Posterior vena cava (tissue), 2 donors: ENCODE data around the gene SLC12A7. TPM values are rescaled to one million over a fixed set of nuclear protein-coding genes. Genes with fewer than 3 reads are reported as not detected.

Experiments used
- DNase-seq: peaks from one replicate; pipeline ENCODE4 v3.0.0-alpha.2; 2020; ENCODE audit warnings: low spot score
- intact Hi-C, 2 donors: fragments of 100-400 bp; cut with DNase I; formaldehyde crosslinking; loops; one replicate each; pipeline versions ENCODE4 v1.14.1 to v1.14.2; 2022 to 2023
- total RNA-seq, 2 donors: library from RNA; stranded (reverse); fragmentation: NEBNext Ultra II Directional; extraction: Animal tissue kit (Norgen Biotek cat#: 25700); gene quantifications; one replicate each; pipeline ENCODE4 v1.2.1, GENCODE V29; 2021
- donor health status: DM: yes; HTN: yes; CAD: no.
- donor health status: DM: yes; HTN: yes; CAD: no.

Gene SLC12A7
- total RNA-seq, 2 donors from 2014 or later: 23.8 to 34.6 TPM

GRCh38 chr5:1048162-1048721 is 63.6 kb downstream of the SLC12A7 start:
- no peak for DNase-seq
- intact Hi-C loops: no loop called here

DNA sequence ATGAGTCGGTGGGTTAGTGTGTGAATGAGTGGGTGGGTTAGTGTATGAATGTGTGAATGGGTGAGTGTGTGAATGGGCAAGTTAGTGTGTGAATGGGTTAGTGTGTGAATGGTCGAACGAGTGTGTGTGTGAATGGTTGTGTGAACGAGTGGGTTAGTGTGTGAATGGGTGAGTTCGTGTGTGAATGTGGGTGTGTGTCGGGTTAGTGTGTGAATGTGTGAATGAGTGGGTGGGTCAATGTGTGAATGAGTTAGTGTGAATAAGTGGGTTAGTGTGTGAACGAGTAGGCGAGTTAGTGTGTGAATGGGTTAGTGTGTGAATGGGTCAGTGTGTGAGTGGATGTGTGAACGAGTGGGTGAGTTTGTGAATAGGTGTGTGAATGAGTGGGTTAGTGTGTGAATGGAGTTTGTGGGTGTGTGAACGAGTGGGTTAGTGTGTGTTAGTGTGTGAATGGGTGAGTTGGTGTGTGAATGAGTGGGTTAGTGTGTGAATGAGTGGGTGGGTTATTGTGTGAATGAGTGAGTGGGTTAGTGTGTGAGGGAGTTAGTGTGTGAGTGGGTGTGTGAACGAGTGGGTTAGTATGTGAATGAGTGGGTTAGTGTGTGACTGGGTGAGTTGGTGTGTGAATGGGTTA is 64.4 kb downstream of the SLC12A7 start:
- DNase-seq: no peak
- intact Hi-C loops: no loop called here

DNA sequence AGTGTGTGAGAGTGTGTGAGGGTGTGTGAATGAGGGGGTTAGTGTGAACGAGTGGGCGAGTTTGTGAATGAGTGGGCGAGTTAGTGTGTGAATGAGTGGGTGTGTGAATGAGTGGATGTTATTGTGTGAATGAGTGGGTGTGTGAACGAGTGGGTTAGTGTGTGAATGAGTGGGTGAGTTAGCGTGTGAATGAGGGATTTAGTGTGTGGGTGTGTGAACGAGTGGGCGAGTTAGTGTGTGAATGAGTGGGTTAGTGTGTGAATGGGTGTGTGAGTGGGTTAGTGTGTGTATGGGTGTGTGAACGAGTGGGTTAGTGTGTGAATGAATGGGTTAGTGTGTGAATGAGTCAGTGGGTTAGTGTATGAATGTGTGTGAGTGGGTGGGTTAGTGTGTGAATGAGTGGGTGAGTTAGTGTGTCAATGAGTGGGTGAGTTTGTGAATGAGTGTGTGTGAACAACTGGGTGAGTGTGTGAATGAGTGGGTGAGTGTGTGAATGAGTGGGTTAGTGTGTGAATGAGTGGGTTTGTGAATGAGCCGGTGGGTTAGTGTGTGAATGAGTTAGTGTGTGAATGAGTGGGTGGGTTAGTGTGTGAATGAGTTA is 65.8 kb downstream of the SLC12A7 start:
- DNase-seq: no peak
- intact Hi-C loops: no loop called here

GRCh38 chr5:1044117-1044516 is 67.7 kb downstream of the SLC12A7 start:
- intact Hi-C loops: no loop called here
- DNase-seq: no peak

DNA sequence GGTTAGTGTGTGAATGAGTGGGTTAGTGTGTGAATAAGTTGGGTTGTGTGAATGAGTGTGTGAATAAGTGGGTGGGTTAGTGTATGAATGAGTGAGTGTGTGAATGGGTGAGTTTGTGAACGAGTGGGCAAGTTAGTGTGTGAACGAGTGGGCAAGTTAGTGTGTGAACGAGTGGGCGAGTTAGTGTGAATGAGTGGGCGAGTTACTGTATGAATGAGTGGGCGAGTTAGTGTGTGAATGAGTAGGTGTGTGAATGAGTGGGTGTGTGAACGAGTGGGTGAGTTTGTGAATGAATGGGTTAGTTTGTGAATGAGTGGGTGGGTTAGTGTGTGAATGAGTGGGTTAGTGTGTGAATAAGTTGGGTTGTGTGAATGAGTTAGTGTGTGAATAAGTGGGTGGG is 68.5 kb downstream of the SLC12A7 start:
- intact Hi-C loops: no loop called here
- no peak for DNase-seq

- intact Hi-C loops: no loop called here
- DNase-seq: no peak
These were observed 69.2 kb downstream of the SLC12A7 start for GRCh38 chr5:1042626-1043025.

- intact Hi-C loops: no loop called here
- no peak for DNase-seq
These were observed 70.4 kb downstream of the SLC12A7 start for GRCh38 chr5:1041225-1042143.

GRCh38 chr5:1040571-1040970 is 71.3 kb downstream of the SLC12A7 start:
- intact Hi-C loops: no loop called here
- DNase-seq: peak; percentile 78

GRCh38 chr5:1039706-1040260 is 72.1 kb downstream of the SLC12A7 start:
- intact Hi-C loops: no loop called here

GRCh38 chr5:1039210-1039548 is 72.7 kb downstream of the SLC12A7 start:
- intact Hi-C loops: no loop called here
- peak; percentile 47 for DNase-seq

More at GRCh38 chr5:1039706-1040260, 72.1 kb downstream of the SLC12A7 start:
- DNase-seq: peak; percentile 70

DNA sequence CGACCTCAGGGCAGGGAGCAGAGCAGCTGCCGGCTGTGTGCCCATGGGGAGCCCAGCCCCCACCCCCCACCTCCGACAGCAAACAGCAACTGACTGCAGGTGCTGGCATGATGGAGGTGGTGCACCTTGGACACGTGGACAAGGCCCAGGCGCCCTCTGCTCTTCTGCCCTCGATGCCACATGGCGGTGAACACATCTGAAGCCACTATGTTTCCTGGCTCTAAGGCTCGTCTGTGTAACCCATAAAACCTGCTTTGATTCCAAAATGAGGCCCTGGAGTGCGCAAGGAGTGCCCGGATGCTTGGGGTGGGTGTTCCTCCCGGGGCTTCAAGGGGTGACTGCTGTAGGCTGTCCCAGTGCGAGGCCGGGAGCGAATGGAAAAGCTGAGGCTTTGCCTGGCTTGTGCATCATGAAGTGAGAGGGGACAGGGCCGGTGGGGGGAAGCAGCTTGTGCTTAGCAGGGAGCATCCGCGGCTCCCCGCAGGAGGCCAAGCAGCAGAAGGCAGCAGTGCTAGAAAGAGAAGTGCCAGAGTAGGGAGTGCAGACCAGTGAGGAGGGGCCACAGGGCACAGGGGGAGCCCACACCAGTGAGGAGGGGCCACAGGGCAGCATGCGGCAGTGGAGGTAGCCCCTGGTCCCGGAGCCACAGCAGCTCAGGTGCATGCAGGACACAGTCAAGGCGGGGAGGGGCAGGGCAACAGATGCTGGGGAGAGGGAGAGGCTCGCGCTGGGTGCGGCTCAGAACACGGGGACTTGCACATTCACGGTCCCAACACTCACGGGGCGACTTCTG is 73.2 kb downstream of the SLC12A7 start:
- peak; percentile 75 for DNase-seq
- intact Hi-C loops: no loop called here

GRCh38 chr5:1037671-1038416 is 74.0 kb downstream of the SLC12A7 start:
- intact Hi-C loops: no loop called here
- peak; percentile 78 for DNase-seq

- intact Hi-C loops: no loop called here
- DNase-seq: no peak
These were observed 74.7 kb downstream of the SLC12A7 start for GRCh38 chr5:1037123-1037670.

DNA sequence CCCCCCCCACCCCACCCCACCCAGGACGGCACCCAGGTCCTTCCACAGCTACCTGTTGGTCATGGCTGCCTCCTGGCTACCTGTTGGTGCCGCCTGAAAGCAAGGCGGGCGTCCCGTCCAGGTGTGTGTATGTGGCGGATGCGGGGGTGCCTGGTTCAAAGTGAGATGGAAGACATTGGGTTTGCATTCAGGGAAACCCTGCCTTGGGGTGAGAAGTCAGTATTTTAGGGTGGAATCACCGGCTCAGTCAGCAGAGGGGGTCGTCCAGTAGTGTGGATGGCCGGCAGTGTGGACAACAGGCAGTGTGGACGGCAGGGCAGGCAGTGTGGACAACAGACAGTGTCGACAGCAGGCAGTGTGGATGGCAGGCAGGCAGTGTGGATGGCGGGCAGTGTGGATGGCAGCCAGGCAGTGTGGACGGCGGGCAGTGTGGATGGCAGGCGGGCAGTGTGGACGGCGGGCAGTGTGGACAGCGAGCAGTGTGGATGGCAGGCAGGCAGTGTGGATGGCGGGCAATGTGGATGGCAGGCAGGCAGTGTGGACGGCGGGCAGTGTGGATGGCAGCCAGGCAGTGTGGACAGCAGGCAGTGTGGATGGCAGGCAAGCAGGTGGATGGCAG is 75.2 kb downstream of the SLC12A7 start:
- intact Hi-C loops: no loop called here
- DNase-seq: peak; percentile 44

GRCh38 chr5:1035421-1036405 is 76.2 kb downstream of the SLC12A7 start:
- peak; percentile 60 for DNase-seq
- intact Hi-C loops: no loop called here

DNA sequence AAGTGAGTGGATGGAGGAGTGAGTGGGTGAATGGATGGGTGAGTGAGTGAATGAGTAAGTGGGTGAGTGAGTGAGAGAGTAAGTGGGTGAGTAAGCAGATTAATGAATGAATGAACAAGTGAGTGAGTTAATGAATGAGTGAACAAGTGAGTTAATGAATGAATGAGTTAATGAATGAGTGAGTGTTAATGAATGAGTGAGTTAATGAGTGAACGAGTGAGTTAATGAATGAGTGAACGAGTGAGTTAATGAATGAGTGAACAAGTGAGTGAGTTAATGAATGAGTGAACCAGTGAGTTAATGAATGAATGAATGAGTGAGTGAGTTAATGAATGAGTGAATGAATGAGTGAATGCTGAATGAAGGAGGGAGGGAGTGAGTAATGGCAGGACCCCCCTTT is 76.9 kb downstream of the SLC12A7 start:
- no peak for DNase-seq
- intact Hi-C loops: no loop called here
